Transverse colon (tissue), 4 donors: ENCODE data around the gene LCK.

Source experiments
- CTCF ChIP-seq, 5 experiments: fragments of 200-600 bp in 3 of 5; fragments of 450-650 bp in 2 of 5; sonication (generic) in 3 of 5; IDR thresholded peaks; 1 replicate in 2 of 5; 2 replicates in 3 of 5; pipeline ENCODE4 v1.5.1; 2016 to 2017; ENCODE audit warnings: antibody characterized with exemption in 5 of 5, inconsistent platforms in 3 of 5, mild to moderate bottlenecking in 2 of 5, moderate library complexity in 1 of 5
- EP300 ChIP-seq: sonication (generic); formaldehyde crosslinking; IDR thresholded peaks from one replicate; pipeline ENCODE4 v1.6.1; 2017; ENCODE audit warnings: antibody characterized with exemption, low read depth
- POLR2A ChIP-seq: fragments of 450-650 bp; IDR thresholded peaks from one replicate; pipeline ENCODE4 v1.6.1; 2016; ENCODE audit warnings: antibody characterized with exemption, mild to moderate bottlenecking, moderate library complexity
- POLR2AphosphoS5 ChIP-seq, 3 donors: sonication (generic); formaldehyde crosslinking; IDR thresholded peaks; one replicate each; pipeline ENCODE4 v1.6.1; 2016; ENCODE audit warnings: antibody characterized with exemption in 3 of 3

GRCh38 chr1:32241001-32241763 lies 9.9 kb upstream of the LCK start:
- TF ChIP-seq CTCF (IDR thresholded peaks at IDR 0.05), result no peak
- TF ChIP-seq POLR2A, result peak; percentile 31
- TF ChIP-seq POLR2AphosphoS5 (IDR thresholded peaks at IDR 0.05), result no peak
- TF ChIP-seq EP300, result no peak
